D341Med (cell line): Measurements from ENCODE around the gene C1QTNF5.
"Not testable (repeated sequence)": the region's sequence is repeated elsewhere in the genome, so short reads cannot be mapped to it uniquely, and the experiment has no call there.

Experiments used
- DNase-seq: peaks from one replicate; pipeline ENCODE4 v3.0.0; 2012; ENCODE audit warnings: low spot score

The C1QTNF5 gene, protein sequence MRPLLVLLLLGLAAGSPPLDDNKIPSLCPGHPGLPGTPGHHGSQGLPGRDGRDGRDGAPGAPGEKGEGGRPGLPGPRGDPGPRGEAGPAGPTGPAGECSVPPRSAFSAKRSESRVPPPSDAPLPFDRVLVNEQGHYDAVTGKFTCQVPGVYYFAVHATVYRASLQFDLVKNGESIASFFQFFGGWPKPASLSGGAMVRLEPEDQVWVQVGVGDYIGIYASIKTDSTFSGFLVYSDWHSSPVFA

DNA sequence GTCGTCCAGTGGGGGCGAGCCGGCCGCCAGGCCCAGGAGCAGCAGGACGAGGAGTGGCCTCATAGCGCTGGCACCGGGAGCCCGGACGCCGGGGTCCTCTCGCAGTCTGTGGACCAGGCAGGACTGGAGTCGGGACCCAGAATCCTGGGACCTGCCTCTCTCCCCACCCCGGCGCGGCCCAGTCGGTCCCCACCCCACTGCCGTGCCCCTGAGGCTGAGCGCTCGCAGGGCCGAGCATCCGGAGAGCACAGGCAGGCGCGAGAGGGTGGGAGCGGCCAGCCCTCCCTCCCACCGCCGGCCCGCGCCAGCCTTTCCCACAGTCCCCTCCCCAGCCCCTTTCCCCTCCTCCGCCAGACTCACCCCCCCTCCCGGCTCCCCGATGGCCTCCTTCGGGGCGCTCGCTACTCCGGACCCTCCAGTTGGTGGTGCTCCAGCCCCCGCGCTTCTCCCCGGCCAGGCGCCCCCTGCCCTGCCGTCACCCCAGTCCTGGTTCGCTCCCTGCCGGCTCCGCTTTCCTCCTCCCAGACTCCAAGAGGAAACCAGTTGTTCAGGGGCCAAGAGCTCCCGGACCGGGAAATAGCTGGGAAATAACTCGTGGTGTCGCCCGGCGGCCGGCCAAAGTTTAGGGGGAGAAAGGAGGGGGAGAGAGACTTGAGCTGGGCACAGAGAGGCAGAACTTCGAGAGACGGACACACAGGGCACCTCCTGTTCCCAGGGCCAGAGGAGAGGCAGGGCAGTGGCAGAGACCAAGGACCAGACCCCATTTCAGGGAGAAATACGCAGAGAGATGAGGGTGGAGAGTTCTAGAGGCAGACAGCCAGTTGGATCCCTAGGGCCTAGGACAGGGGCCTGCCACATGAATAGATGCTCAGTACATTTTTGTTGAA lies at the start of gene C1QTNF5:
Gene C1QTNF5, minus strand, starts transcription at position 549 of the 887 bp plus-strand sequence. Its CDS starts 486 bp downstream, at position 63.
- no peak for DNase-seq

DNA sequence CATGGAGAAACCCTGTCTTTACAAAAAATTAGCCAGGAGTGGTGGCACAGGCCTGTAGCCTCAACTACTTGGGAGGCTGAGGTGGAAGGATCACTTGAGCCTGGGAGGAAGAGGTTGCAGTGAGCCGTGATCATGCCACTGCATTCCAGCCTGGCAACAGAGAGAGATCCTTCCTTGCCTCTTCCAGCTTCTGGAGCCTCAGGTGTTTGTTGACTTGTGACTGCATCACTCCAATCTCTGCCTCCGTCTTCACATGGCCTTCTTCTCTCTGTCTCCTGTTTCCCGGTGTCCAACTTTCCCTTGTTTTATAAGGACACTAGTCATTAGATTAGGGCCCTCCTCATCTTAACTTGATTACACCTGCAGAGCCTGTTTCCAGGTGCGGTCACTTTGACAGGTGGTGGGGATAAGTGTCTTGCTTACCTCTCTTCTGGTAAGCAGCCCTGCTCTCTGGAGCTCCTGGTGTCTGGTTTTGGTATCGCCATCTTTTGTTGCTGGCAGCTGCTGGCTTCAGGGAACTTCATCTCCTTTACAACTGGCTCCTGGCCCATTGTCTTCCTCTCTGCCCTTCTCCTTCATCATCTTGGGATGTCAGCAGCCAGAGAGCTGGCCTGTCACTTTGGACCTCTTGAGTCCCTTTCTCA lies 49.0 kb upstream of the C1QTNF5 start:
- no peak for DNase-seq

DNA sequence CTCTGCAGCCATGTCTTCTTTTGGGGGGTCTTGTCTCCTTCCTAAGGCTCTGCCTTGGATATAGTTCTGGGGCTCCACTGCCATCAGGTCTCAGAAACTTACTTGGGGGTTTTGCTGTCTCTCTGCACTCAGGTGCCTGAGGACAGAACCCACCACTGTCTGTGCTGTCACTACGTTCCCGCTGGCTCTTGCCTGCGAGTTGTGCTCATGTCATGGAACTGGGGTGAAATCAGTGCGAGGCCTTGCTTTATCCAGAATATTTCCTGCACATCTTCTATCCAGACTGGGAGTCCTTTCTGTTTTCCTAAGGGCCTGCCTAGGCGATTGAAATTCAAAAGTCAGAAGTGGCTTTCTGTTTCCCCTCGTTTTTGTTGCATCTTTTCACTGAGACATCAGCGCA lies 47.4 kb upstream of the C1QTNF5 start:
- no peak for DNase-seq

DNA sequence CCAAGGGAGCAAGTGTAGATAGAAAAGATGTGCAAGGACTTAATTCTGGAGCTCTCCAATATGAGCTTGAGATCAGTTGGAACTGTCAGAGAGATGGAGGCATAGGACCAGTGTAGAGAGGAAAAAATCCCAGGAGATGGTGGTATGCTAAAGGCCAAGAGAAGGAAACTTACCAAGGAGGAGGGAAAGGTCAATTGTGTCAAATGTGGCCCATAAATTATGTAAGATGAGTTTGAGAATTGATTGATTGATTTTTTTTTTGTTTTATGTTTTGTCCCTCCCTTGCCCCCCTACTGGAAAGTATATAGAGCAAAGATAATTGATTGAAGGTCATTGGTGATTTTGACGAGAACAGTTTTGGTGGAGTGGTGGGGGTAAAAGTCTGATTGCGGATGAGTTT lies 43.6 kb upstream of the C1QTNF5 start:
- no peak for DNase-seq

DNA sequence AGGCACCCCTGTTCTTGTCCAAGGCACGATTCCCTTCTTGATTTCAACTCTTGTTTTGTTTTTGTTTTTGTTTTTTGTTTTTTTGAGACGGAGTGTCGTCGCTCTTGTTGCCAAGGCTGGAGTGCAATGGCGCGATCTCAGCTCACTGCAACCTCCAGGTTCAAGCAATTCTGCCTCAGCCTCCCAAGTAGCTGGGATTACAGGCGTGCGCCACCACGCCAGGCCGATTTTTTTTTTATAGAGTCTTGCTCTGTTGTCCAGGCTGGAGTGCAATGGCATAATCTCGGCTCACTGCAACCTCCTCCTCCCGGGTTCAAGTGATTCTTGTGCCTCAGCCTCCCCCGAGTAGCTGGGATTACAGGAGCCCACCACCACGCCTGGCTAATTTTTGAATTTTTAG lies 41.8 kb upstream of the C1QTNF5 start:
- not testable (repeated sequence) for DNase-seq

DNA sequence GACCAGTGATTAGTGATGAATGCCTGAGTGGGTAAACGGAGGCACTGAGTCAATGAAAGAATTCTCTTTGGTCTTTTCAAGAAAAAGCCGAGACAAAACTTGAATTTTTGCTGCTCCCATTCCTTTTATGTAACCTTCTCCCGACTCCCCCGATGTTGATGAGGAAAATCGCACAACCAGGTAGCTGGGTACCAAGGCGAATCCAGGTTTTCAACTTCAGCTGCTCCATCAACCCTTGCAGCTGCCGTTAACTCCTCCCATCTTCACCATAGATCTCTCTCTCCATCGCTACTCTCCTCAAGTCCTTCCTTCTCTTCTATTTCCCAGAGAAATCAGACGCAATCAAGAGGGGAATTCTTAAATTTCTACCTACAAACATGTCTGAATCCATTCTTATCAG lies 41.4 kb upstream of the C1QTNF5 start:
- no peak for DNase-seq

DNA sequence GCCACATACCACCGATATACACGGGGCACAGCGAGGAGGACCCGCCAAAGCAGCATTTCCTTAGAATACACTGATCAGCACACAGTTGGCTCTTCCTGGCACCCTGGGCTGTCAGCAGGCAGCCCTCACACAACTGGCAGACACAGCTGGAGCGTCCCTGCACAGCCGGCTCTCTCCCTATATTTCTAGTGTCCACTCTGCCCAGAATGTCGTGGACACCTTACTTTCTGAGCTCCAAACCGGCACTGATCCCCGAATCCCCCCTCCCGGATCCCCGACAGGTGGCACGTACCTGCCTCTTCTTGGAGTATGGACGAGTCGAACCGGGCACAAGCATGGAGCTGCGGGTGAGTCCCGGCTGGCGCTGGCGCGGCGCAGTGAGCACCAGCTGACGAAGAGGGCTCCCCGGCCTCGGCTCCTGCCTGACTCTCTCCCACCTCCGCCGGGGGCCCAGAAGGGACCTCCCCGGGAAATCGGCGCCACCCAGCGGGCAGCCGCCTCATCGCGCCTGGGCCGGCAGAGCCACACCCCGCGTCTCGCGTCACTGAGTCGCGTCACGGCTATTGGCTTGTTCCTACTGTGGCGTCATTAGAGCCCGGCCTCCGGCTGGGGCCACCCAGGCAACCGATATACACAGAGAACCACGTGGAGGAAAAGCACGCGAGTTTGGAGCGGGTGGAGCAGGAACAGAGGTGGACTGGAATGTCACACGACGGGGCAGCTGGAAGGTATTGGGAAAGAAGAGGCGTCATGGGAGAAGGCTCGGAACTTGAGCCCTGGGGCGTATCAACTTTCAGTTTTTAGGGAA lies 40.7 kb upstream of the C1QTNF5 start, which contains the start of gene USP2:
Gene USP2, minus strand, starts transcription at position 510 of the 808 bp plus-strand sequence. CDS start 8,210 bp downstream, outside the sequence.
- peak; percentile 97 for DNase-seq

DNA sequence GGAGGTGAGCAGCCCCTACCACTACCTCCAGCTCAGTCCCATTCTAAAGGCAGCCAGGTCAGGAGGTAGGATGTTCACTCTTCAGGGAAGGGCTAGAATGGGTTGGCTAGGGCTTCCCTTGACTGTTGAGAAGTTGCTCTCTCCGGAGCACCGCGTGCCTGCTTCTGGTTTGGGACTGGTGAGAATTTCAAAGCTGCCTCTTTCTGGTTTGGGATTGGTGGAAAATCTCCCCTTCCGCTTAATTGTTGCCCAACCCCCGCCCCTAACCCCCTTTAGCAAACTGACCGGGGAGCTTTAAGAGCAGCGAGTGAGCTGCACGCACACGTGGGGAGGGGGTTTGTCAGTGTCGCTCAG lies 40.1 kb upstream of the C1QTNF5 start:
- DNase-seq = no peak

DNA sequence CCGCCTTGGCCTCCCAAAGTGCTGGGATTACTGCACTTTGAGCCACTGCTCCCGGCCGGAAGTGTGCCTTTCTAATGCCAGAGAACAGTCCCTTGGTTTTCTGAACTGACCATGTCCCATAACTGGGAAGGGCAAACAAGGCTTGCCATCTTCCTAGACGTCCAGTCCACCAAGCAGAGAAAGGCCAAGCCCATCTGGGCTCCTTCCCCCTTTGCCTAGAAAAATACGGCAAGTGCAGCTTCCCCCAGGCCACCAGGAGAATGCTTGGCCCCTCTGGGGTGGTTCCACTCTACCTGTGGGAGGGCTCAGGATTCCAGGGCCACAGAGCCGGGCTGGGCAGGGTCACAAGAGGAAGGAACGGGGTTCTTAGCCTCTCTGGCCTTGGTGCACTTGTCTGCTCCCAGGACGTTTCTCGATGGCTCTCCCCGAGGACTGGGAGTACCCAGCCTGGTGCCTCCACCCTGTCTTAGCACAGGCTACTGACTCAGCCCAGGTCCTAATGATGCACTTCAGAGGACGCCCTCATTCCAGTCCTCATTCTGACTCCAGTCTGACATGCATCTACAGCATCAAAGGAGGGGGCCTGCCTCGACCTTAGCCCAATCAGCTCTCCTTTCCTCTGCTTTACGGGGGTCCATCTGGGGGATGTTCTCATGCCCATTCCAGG lies 39.6 kb upstream of the C1QTNF5 start:
- no peak for DNase-seq

DNA sequence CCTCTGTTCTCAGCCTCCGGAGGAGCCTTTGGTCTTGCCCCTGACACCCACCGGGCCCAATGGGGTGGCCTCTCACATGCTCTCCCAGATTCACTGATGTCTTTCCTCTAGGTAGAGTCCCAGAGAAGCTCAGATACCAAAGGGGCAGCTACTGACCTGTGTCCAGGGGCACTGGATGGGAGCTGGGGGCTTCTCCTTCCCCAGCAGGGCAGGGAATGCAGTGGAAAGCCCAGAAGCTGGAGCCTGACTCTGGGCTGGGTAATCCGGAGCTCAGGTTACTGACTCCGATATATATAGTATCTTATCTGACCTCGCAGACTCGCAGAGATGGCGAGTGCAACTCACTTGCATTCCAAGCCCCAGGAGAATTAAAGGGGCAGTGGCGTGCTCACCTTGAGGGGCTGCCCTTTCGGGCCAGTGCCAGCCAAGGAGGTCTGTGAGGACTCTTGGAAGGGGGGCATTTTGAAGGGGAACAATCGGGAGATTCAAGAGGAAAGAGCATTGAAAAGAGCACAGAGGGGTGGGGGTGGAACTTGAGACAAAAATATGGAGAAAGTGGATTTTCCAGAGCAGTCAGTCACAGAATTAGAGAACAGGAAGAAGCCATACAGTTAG lies 38.3 kb upstream of the C1QTNF5 start:
- no peak for DNase-seq

DNA sequence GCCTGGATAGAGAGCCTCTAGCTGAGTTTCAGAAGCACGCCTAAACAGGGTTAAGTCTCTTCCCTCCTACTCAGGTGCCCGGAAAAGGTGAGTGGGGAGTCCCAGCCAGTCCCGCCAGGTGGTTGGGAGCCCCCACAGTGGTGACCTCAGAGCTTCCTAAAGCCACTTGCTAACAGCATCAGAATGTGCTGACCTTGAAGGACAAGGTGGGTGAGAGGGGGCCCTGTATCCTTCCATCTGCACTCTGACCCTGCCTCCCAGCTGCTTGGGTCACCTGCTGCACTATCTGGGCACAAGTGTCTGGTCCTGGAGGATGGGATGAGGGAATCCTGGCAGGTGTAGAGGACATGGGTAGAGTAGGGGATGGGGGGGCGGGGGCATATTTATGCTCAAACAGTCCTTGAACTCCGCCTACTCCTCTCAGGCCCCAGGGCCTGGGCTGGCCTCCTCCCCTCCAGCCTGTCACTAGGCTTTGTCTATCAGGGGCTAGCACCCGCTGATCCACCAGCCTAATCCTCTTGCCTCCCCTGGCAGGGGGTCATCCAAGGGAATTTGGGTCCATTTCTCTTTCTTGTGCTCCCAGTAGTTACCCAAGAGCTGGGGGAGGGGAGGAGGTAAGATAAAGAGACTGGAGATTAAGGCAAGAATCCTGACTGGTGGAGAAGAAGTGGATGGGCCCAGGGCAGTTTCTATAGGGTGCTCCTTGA lies 37.4 kb upstream of the C1QTNF5 start:
- DNase-seq = no peak

DNA sequence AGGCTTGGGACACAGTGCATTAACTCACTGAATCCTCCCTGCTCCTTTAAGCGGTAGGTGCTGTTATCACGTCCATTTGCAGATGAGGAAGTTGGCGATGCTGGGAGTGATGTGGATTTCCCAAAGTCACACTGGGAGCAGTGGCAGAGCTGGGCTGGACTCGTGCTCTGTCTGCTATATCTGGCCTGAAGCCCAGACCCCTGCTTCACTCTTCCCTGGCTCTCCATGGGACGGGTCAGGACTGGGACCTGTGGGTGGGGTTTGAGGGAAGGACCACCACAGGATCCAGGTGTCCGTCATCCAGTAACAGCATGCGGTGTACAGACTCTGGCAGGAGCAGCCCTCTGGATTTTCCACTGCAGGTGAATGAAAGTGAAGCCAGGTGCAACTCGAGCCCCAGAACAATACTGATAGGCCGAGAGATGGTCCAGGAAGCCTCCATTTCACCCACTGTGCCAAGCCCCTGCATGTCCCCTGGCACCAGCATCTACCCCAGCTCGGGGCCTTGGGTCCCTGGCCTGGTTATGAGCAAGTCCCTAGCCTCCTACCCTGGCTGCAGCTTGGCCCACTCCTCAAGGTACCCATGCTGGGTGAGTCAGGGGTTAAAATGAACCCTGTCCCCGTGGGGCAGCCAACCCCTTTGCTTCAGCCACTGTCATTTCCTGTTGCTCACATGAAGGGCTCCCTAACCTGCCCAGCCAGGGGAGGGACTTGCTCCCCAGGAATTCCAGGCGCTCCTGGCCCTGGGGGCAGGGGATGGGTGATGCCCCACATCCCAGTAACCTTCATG lies 36.6 kb upstream of the C1QTNF5 start:
- no peak for DNase-seq

DNA sequence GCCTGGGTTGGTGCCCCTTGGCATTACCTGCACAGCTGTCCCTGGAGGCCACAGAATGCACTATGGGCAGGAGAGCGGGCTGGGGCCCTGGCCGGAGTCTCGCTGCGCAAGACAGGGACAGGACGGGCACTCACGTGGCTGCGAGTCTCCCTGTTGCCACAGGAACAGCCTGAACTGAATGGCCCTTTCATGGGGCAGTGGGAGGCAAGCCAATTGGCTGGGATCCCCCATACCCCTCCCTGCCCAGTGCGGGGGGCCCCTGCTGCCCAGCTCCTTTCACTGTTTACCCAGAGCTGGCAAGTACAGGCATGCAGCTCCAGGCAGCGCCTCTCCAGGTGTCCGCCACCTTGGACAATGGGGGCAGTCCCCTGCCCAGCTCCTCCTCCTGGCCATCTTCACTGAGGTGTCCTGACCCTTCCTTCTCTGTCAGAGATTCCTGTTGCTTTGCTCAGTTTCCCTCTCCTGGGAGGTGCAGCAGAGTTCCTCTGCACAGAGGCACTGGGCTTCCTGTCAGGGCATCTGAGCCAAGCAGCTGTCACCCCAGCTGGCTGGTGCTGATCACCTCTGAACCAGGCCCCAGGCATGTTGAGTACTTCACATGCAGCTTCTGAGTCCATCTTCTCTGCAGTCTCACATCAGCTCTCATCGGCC lies 35.6 kb upstream of the C1QTNF5 start:
- DNase-seq = no peak

DNA sequence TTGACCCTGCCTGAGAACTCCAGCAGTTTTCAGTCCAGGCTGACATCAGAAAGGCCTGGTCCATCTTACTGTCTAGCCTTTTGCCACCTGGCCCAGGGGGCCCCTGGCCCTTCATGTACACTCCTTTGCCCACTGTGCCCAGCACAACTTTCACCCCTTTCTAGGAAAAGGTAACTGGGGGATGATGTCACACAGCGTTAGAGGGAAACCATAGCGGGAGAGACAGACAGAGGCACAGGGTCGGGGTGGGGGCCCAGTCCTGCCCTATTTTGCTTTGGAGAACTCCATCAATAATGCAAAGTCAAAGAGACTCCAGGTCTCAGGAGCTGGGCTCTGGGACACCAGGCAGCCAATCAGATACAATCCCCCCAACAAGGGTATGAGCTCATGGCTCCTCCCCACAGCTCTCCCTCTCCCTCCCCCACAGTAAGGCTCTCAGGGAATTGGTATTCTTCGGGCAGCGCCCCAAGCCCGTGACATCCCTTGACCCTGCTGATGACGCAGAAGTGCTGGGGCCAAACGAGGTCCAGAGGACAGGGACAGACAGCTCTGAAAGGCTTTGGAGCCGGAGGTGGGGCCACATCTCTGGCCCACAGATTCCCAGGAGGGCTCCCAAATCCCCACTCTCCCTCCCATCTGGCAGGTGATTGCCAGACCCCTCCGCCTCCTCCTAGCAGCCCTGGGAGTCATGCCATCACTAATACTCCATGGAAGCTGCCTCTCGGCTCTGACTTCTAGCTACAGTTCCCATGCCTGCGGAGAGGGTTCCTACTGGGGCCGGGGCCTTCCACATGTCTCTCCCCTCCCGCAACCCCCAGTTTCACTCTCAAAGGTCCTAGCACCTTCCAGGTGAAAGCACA lies 34.9 kb upstream of the C1QTNF5 start:
- peak; percentile 79 for DNase-seq

DNA sequence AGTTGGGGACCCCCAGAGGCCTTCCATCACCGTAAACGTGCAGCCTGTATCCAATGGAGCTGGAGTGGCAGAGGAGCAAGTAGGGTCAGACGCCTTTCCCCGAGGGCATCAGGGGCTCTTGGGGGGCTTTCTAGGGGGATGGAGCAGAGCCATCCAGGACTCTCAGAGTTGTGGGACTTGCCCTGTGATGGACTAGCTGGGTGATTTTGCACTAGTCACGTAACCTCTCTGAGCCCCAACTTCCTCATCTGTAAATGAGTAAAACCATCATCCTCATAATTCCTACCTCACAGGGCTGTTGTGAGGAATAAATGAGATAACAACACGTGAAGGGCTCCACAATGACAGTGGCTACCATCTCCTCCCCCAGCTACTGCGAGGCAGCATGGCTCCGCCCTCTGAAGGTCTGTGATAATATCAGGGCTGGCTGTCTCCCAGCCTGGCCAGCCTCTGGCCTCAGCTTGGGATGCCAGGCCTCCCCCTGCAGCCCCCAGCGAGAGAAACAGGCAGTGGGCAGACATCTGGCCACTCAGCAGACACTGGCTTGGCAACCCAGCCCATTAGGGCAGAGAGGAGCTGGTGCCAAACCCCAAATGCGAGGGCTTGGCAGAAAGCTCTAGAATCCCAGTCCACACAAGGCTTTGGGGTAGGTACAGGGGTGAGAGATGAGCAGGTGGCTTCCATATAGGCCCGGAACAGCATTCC lies 34.1 kb upstream of the C1QTNF5 start:
- no peak for DNase-seq

DNA sequence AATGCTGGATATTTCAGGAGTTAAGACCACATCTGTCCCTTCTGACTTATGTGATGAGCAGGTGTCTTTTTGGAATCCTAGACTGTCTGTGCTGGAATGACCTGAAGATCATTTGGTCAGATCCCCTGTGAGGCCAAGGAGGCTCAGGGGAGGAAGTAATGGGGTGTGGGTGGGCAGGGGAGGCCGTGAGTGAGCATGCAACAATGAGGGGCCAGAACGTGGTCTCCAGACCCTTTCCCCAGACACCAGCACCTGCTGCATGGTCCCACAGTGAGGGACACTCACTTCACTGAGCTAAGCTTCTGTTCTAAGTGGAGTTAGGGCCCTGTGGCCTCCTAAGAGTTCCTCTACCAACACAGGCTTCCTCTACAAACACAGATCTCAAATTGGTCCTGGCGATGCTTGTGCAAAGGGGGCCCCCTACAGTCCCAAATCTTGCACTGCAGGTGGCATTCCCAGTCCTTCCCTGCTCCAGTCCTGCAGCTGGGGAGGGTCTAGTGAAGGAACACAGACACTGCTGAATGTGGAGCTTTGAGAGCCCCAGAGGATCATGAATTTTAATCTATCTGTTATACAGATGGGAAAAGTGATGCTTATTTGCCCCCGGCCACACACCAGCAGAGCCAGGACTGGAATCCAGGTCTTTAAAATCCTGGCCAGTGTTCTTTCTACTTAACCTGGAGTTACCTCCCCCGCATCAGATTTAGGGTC lies 33.4 kb upstream of the C1QTNF5 start:
- DNase-seq = peak; percentile 74
